GM21390 (cell line): Measurements from ENCODE around the gene CCDC33.

Experiments
- ATAC-seq: cut with Tn5 transposase; IDR thresholded peaks from one replicate; pipeline ENCODE4 v1.9.1; 2021; ENCODE audit not compliant: unreplicated experiment

CCDC33 gene

GRCh38 chr15:74208901-74209559 lies 27.1 kb upstream of the CCDC33 start:
- ATAC-seq = no peak

- ATAC-seq = no peak
Measured at GRCh38 chr15:74209560-74209958, 26.6 kb upstream of the CCDC33 start.

- no peak for ATAC-seq
Measured at GRCh38 chr15:74209997-74210671, 26.0 kb upstream of the CCDC33 start.

GRCh38 chr15:74210729-74211128 lies 25.4 kb upstream of the CCDC33 start:
- ATAC-seq = no peak

GRCh38 chr15:74211656-74212055 lies 24.5 kb upstream of the CCDC33 start:
- ATAC-seq = no peak

- no peak for ATAC-seq
Measured at GRCh38 chr15:74212494-74212893, 23.6 kb upstream of the CCDC33 start.

- ATAC-seq = no peak
Measured at GRCh38 chr15:74213858-74214284, 22.3 kb upstream of the CCDC33 start.

GRCh38 chr15:74214324-74215021 lies 21.7 kb upstream of the CCDC33 start:
- no peak for ATAC-seq

- no peak for ATAC-seq
Measured at GRCh38 chr15:74215958-74216357, 20.2 kb upstream of the CCDC33 start.

GRCh38 chr15:74216949-74217348 lies 19.2 kb upstream of the CCDC33 start:
- ATAC-seq = no peak

GRCh38 chr15:74217907-74218885 lies 17.9 kb upstream of the CCDC33 start:
- ATAC-seq = no peak

GRCh38 chr15:74220475-74221248 lies 15.5 kb upstream of the CCDC33 start:
- no peak for ATAC-seq

GRCh38 chr15:74221399-74222239 lies 14.5 kb upstream of the CCDC33 start:
- ATAC-seq = no peak

- ATAC-seq = no peak
Measured at GRCh38 chr15:74222240-74223119, 13.6 kb upstream of the CCDC33 start.

- ATAC-seq = no peak
Measured at GRCh38 chr15:74225928-74226327, 10.2 kb upstream of the CCDC33 start.

GRCh38 chr15:74226761-74227540 lies 9.2 kb upstream of the CCDC33 start:
- no peak for ATAC-seq

- no peak for ATAC-seq
Measured at GRCh38 chr15:74227968-74228722, 8.0 kb upstream of the CCDC33 start.
